Panc1 (cell line): Measurements from ENCODE around the gene SERINC3. TPM values are rescaled to one million over a fixed set of nuclear protein-coding genes. Genes with fewer than 3 reads are reported as not detected.
A peak's percentile ranks its signal among the peaks of the same experiment; 100 is the strongest.

ENCODE experiments used
- ATAC-seq: fragments of 200-7000 bp; cut with Tn5 transposase; 2 replicates; pipeline ENCODE4 v1.9.1; 2020; ENCODE audit warnings: mild to moderate bottlenecking, moderate library complexity
- BruUV-seq: library from RNA; stranded (reverse); fragments of 400-500 nt; replicated peaks from 2 replicates; lab custom pipeline; 2021; lab: Mats Ljungman, UMichigan
- CTCF ChIA-PET: fragments of 300-600 bp; sonication (Branson Sonifier 250); formaldehyde crosslinking; loops from one replicate; lab custom pipeline; 2022; ENCODE audit warnings: antibody characterized with exemption; lab: Charles Lee
- POLR2A ChIA-PET: fragments of 300-600 bp; sonication (Branson Sonifier 250); formaldehyde crosslinking; loops from one replicate; lab custom pipeline; 2022; ENCODE audit warnings: antibody characterized with exemption; lab: Charles Lee
- DNase-seq: peaks from one replicate; pipeline ENCODE4 v3.0.0-alpha.2; 2010; ENCODE audit warnings: low read depth, low spot score
- H3K27ac ChIP-seq: 2 replicates; pipeline ENCODE4 v1.5.1; 2011; ENCODE audit warnings: mild to moderate bottlenecking, low read length, inconsistent platforms
- H3K27me3 ChIP-seq: fragments of 200-500 bp; sonication (Bioruptor generic); 2 replicates; pipeline ENCODE4 v1.6.0; 2014; ENCODE audit warnings: low read length, inconsistent platforms; ENCODE audit not compliant: control insufficient read depth, insufficient read depth
- H3K36me3 ChIP-seq: fragments of 200-500 bp; sonication (Bioruptor generic); 2 replicates; pipeline ENCODE4 v1.5.1; 2014; ENCODE audit warnings: inconsistent platforms, mild to moderate bottlenecking, low read length, moderate library complexity; ENCODE audit not compliant: control insufficient read depth, insufficient read depth
- H3K4me1 ChIP-seq: 2 replicates; pipeline ENCODE4 v1.5.1; 2011; ENCODE audit warnings: inconsistent platforms, mild to moderate bottlenecking, low read length, moderate library complexity; ENCODE audit not compliant: control insufficient read depth, insufficient read depth
- H3K4me3 ChIP-seq, 2 experiments: 2 replicates each; pipeline ENCODE4 v1.5.1; 2011 to 2012; ENCODE audit warnings: low read depth in 2 of 2, low read length in 2 of 2, mild to moderate bottlenecking in 2 of 2, inconsistent platforms in 1 of 2, moderate library complexity in 1 of 2
- H3K9me3 ChIP-seq: fragments of 200-500 bp; sonication (Bioruptor generic); 2 replicates; pipeline ENCODE4 v1.5.1; 2014; ENCODE audit warnings: low read depth, mild to moderate bottlenecking, inconsistent platforms, low read length, moderate library complexity; ENCODE audit not compliant: control insufficient read depth, insufficient read depth
- CTCF ChIP-seq: fragments of 450-650 bp; IDR thresholded peaks from 2 replicates; pipeline ENCODE4 v1.5.1; 2017; ENCODE audit warnings: mild to moderate bottlenecking
- POLR2AphosphoS5 ChIP-seq: IDR thresholded peaks from 2 replicates; pipeline ENCODE4 v1.6.1; 2012; ENCODE audit warnings: mild to moderate bottlenecking, low read depth, low read length, moderate library complexity
- SIN3A ChIP-seq: IDR thresholded peaks from 2 replicates; pipeline ENCODE4 v1.6.1; 2012; ENCODE audit warnings: low read depth, mild to moderate bottlenecking, low read length, moderate library complexity, borderline replicate concordance; ENCODE audit not compliant: insufficient read depth
- TCF7L2 ChIP-seq: IDR thresholded peaks from 2 replicates; pipeline ENCODE4 v1.6.1; 2011; ENCODE audit warnings: mild to moderate bottlenecking, low read depth, low read length, inconsistent platforms
- in situ Hi-C: cut with HindIII; loops from 2 replicates; pipeline ENCODE4 v1.10.0; 2016; ENCODE audit warnings: low sequenced_read_pairs, low pct_unique_long_range_greater_than_20kb
- intact Hi-C: fragments of 100-400 bp; cut with micrococcal nuclease; formaldehyde crosslinking; loops from one replicate; pipeline ENCODE4 v1.10.0; 2022; ENCODE audit not compliant: unreplicated experiment
- total RNA-seq: library from RNA; stranded (reverse); gene quantifications from one replicate; pipeline ENCODE4 v1.2.1, GENCODE V29; 2021; ENCODE audit not compliant: unreplicated experiment
- TF ChIP-seq, protein P1 (sequence below), 2 experiments: IDR thresholded peaks; 2 replicates each; pipeline ENCODE4 v1.6.1; 2011 to 2012; ENCODE audit warnings: low read depth in 2 of 2, control low read depth in 1 of 2, low read length in 1 of 2, mild to moderate bottlenecking in 1 of 2, moderate library complexity in 1 of 2; ENCODE audit not compliant: insufficient read depth in 1 of 2

Gene SERINC3
- total RNA-seq, 1 experiment from 2014 or later: 76.4 TPM

GRCh38 chr20:44532981-44533331 is 11.1 kb upstream of the SERINC3 start:
- Histone ChIP-seq H3K4me1 (peaks cover 13% of the 10 kb centered on the region), H3K9me3 (no peaks in the 10 kb centered on the region), H3K27ac (peak overlapping the region; percentile 88), H3K27me3 (no peaks in the 10 kb centered on the region), H3K36me3 (no peaks in the 10 kb centered on the region), H3K4me3 (peak overlapping the region; percentile 68 to 94)
- in situ Hi-C loops: no loop called here
- BruUV-seq: no TSS peak
- intact Hi-C loops: loop anchor here (10.0 kb wide), 1 partner anchor 72 kb away; no protein-coding TSS in a partner anchor
- TF ChIP-seq TCF7L2: no peak
- TF ChIP-seq SIN3A: no peak
- TF ChIP-seq, protein P1, sequence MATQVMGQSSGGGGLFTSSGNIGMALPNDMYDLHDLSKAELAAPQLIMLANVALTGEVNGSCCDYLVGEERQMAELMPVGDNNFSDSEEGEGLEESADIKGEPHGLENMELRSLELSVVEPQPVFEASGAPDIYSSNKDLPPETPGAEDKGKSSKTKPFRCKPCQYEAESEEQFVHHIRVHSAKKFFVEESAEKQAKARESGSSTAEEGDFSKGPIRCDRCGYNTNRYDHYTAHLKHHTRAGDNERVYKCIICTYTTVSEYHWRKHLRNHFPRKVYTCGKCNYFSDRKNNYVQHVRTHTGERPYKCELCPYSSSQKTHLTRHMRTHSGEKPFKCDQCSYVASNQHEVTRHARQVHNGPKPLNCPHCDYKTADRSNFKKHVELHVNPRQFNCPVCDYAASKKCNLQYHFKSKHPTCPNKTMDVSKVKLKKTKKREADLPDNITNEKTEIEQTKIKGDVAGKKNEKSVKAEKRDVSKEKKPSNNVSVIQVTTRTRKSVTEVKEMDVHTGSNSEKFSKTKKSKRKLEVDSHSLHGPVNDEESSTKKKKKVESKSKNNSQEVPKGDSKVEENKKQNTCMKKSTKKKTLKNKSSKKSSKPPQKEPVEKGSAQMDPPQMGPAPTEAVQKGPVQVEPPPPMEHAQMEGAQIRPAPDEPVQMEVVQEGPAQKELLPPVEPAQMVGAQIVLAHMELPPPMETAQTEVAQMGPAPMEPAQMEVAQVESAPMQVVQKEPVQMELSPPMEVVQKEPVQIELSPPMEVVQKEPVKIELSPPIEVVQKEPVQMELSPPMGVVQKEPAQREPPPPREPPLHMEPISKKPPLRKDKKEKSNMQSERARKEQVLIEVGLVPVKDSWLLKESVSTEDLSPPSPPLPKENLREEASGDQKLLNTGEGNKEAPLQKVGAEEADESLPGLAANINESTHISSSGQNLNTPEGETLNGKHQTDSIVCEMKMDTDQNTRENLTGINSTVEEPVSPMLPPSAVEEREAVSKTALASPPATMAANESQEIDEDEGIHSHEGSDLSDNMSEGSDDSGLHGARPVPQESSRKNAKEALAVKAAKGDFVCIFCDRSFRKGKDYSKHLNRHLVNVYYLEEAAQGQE (IDR thresholded peaks at IDR 0.05; ENCODE audit: insufficient read depth in 1 of 2, low read depth in 2 of 2, low read length in 1 of 2): no peak
- TF ChIP-seq CTCF: no peak
- TF ChIP-seq POLR2AphosphoS5: no peak
- ATAC-seq (no peak), DNase-seq (no peak)
- ChIA-PET POLR2A (no interaction called here), CTCF (no interaction called here)

DNA sequence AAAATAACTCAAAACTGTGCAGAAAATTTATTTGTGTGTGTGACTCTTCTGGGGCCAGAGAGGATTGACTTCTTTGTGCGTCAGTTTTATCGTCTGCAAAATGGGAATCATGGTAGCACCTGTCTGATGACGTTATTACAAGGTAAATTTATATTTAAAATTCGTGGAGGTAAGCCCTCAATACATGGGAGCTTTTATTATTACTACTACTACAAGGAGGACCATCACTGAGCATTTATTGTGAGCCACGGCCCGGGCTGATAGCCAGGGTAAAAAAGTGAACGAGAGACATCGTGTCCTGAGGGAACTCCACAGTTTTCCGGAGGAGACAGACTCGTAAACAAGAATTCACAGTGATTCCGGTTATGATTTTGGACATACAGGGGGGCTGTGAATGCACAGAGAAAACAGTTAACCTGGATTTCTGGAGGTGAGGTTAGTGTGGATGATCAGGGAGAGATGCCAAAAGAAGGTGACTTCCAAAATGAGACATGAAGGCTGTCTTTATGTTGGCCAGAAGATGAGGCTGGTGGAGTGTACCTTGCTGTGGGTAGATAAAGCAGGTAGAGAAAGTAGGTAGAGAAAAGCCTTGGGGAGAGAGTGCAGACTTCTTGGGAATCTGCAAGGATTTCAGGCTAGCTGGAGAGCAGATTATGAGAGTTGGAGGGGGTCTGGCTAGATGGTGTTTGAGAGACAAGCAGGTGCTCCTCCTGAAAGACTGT is 10.6 kb upstream of the SERINC3 start:
- in situ Hi-C loops (no loop called here), intact Hi-C loops (loop anchor here (10.0 kb wide), 1 partner anchor 72 kb away; no protein-coding TSS in a partner anchor)
- POLR2A ChIA-PET: no interaction called here
- H3K4me3 ChIP-seq: peak overlapping the region; percentile 68 to 94
- H3K27me3 ChIP-seq: no peaks in the 10 kb centered on the region
- BruUV-seq: TSS peak; percentile 82
- CTCF ChIA-PET: no interaction called here
- TF ChIP-seq SIN3A: no peak
- no peak for TF ChIP-seq CTCF
- TF ChIP-seq, protein P1 (IDR thresholded peaks at IDR 0.05; ENCODE audit: insufficient read depth in 1 of 2, low read depth in 2 of 2, low read length in 1 of 2): no peak
- TF ChIP-seq POLR2AphosphoS5: no peak
- DNase-seq (no peak), ATAC-seq (no peak)
- no peaks in the 10 kb centered on the region for H3K36me3 ChIP-seq
- peak overlapping the region; percentile 88 for H3K27ac ChIP-seq
- H3K4me1 ChIP-seq: peaks cover 13% of the 10 kb centered on the region
- H3K9me3 ChIP-seq: no peaks in the 10 kb centered on the region
